ENCODE results near the gene OR2C3.

DNA sequence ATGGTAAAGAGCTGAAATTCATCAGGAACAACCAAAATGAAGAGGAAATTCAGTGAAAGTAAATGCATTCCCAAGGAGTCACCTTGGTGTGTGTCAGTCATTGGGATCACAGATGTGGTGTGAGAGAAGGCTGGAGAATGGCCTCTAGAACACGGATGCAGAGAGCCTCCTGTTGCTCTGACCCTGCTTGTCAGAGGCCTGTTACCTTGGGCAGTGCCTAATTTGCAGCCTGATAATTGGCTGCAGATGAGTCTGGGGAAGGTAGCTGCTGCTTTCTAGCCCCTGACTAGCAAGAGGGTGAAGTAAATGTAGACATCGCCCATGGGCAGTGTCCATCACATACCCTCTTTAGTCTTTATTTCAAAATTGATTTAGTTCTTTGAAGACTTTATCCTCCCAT lies 16.0 kb upstream of the OR2C3 start:
- TF ChIP-seq POLR2A (IDR thresholded peaks at IDR 0.05; ENCODE audit: borderline replicate concordance, extremely low read depth, insufficient read depth, insufficient read length) (no peak), SRF (IDR thresholded peaks at IDR 0.05; ENCODE audit: low read depth) (no peak), EZH2phosphoT487 (IDR thresholded peaks at IDR 0.05; ENCODE audit: borderline replicate concordance) (no peak), EZH2 (IDR thresholded peaks at IDR 0.05) (no peak), ELF1 (IDR thresholded peaks at IDR 0.05; ENCODE audit: borderline replicate concordance, low read depth) (no peak)
- TF ChIP-seq, protein P1, sequence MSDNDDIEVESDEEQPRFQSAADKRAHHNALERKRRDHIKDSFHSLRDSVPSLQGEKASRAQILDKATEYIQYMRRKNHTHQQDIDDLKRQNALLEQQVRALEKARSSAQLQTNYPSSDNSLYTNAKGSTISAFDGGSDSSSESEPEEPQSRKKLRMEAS (IDR thresholded peaks at IDR 0.05), result no peak

All from HCT116 (cell line).